Adrenal gland (tissue), 5 donors: Measurements from ENCODE around the gene PNPLA8.

ENCODE experiments used
- CTCF ChIP-seq, 6 experiments: fragments of 450-650 bp in 4 of 6; fragments of 200-600 bp in 2 of 6; sonication (generic) in 1 of 6; IDR thresholded peaks; 1 replicate in 5 of 6; 2 replicates in 1 of 6; pipeline versions ENCODE4 v1.5.1 to v1.8.0; 2016 to 2021; ENCODE audit warnings: antibody characterized with exemption in 6 of 6, mild to moderate bottlenecking in 2 of 6, moderate library complexity in 1 of 6
- POLR2A ChIP-seq, 2 donors: fragments of 450-650 bp; IDR thresholded peaks; one replicate each; pipeline ENCODE4 v1.6.1; 2017; ENCODE audit warnings: antibody characterized with exemption in 2 of 2, mild to moderate bottlenecking in 2 of 2, moderate library complexity in 1 of 2
- donor health status: DM: no; HTN: no; CAD: no.

GRCh38 chr7:108455551-108455997 lies 70.4 kb downstream of the PNPLA8 start:
- TF ChIP-seq POLR2A (IDR thresholded peaks at IDR 0.05) (no peak), CTCF (IDR thresholded peaks at IDR 0.05) (no peak)
